PFSK-1 (cell line): ENCODE results near the gene ADAMTS4.

ENCODE experiments used
- FOXP2 ChIP-seq: optimal IDR thresholded peaks from 2 replicates; pipeline ENCODE3; 2011; ENCODE audit warnings: borderline replicate concordance, control low read depth, inconsistent platforms; ENCODE audit not compliant: insufficient read depth; ENCODE audit errors: extremely low read length, extremely low read depth
- POLR2AphosphoS5 ChIP-seq: IDR thresholded peaks from 2 replicates; pipeline ENCODE4 v1.6.1; 2012; ENCODE audit warnings: low read depth, mild to moderate bottlenecking, control low read depth, low read length, moderate library complexity
- SIN3A ChIP-seq: IDR thresholded peaks from 2 replicates; pipeline ENCODE4 v1.6.1; 2012; ENCODE audit warnings: mild to moderate bottlenecking, low read length, moderate library complexity, borderline replicate concordance; ENCODE audit not compliant: insufficient read depth
- TAF1 ChIP-seq: IDR thresholded peaks from 2 replicates; pipeline ENCODE4 v1.6.1; 2012; ENCODE audit warnings: low read length, control low read depth, borderline replicate concordance; ENCODE audit not compliant: insufficient read depth
- TF ChIP-seq, protein P1 (sequence below), 2 experiments: IDR thresholded peaks; 2 replicates each; pipeline versions ENCODE4 v1.6.1 to v1.8.0; 2011 to 2012; ENCODE audit warnings: low read depth in 2 of 2, low read length in 2 of 2, control low read depth in 1 of 2, inconsistent platforms in 1 of 2, mild to moderate bottlenecking in 1 of 2, moderate library complexity in 1 of 2; ENCODE audit not compliant: insufficient read depth in 1 of 2

Gene ADAMTS4

DNA sequence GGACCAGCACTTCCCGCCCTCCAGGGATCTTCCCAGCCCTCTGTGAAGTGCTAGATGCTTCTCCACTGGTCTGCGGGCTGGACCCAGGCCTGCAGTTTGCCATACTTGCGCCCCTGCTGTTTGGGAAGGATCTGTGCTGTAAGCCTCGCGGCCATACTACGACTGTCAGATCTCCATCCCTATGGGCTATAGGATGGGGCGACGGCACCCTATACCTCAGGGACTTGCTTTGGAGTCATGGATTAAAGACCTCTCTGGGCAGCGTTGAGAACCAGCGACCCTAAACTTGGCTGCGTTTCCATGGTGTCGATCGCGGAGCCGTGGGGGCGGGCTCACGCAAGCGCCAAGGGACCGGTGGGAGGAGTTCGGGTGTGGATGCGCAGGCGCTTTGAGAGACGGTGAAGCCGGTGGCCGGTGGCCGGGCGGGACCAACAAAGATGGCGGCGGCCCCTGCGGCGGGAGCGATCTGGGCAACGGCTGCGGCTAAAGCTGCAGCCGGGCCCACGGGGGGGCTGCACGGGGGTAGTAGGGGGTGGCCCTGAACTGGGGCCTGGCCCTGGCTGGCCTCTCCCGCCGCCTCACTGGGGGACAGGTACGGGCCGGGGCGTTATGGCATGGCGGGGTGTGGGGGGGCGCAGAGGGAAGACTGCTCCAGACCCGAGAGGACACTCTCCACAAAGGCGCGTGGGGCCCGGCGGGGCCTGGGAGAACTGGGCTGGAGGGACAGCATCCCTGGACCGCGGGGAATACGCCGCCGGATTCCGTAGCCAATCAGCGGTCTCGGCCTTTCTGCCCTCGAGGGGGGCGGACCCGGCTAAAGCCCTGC lies 39.6 kb downstream of the ADAMTS4 start, which contains the start of gene USP21:
Gene USP21 (plus strand): TSS at position 414 of the 826 bp plus-strand sequence. CDS start 1,141 bp downstream, outside the sequence.
- TF ChIP-seq FOXP2: no peak
- TF ChIP-seq, protein P1, sequence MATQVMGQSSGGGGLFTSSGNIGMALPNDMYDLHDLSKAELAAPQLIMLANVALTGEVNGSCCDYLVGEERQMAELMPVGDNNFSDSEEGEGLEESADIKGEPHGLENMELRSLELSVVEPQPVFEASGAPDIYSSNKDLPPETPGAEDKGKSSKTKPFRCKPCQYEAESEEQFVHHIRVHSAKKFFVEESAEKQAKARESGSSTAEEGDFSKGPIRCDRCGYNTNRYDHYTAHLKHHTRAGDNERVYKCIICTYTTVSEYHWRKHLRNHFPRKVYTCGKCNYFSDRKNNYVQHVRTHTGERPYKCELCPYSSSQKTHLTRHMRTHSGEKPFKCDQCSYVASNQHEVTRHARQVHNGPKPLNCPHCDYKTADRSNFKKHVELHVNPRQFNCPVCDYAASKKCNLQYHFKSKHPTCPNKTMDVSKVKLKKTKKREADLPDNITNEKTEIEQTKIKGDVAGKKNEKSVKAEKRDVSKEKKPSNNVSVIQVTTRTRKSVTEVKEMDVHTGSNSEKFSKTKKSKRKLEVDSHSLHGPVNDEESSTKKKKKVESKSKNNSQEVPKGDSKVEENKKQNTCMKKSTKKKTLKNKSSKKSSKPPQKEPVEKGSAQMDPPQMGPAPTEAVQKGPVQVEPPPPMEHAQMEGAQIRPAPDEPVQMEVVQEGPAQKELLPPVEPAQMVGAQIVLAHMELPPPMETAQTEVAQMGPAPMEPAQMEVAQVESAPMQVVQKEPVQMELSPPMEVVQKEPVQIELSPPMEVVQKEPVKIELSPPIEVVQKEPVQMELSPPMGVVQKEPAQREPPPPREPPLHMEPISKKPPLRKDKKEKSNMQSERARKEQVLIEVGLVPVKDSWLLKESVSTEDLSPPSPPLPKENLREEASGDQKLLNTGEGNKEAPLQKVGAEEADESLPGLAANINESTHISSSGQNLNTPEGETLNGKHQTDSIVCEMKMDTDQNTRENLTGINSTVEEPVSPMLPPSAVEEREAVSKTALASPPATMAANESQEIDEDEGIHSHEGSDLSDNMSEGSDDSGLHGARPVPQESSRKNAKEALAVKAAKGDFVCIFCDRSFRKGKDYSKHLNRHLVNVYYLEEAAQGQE (IDR thresholded peaks at IDR 0.05; ENCODE audit: insufficient read depth in 1 of 2, low read depth in 2 of 2, low read length in 2 of 2): peak in 1 of 2 experiments; percentile 70; a peak in 1 of 4 replicates
- TF ChIP-seq TAF1: peak; percentile 99
- TF ChIP-seq POLR2AphosphoS5: peak; percentile 74; the same call in 1 of the 2 replicates
- TF ChIP-seq SIN3A: no peak

- TF ChIP-seq SIN3A (no peak), FOXP2 (no peak), TAF1 (no peak)
- TF ChIP-seq, protein P1 (IDR thresholded peaks at IDR 0.05; ENCODE audit: insufficient read depth in 1 of 2, low read depth in 2 of 2, low read length in 2 of 2): no peak
Observed at GRCh38 chr1:161158316-161159010, 40.4 kb downstream of the ADAMTS4 start.

DNA sequence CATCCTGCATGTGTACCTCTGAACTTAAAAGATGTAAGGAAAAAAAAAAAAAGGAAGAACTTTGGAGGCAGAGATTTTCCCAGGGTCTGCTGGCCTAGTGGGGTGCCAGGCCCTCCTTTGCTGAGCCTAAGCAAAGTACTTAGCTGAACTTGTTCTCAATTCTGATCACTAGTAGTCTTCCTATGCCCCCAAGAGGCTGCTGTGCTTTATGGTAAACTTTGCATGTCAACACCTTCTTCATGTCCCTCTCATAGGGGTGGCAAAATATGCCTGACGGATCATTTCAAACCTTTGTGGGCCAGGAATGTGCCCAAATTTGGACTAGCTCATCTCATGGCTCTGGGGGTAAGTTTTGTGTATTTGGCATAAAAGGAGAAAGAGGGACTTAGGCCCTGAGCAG lies 41.0 kb downstream of the ADAMTS4 start:
- TF ChIP-seq TAF1 (no peak), POLR2AphosphoS5 (no peak), FOXP2 (no peak), SIN3A (no peak)
- TF ChIP-seq, protein P1 (IDR thresholded peaks at IDR 0.05; ENCODE audit: insufficient read depth in 1 of 2, low read depth in 2 of 2, low read length in 2 of 2): no peak

GRCh38 chr1:161153682-161154337 lies 45.0 kb downstream of the ADAMTS4 start, which contains the start of gene UFC1:
UFC1 (plus strand) TSS chr1:161153978; CDS start chr1:161153998, 20 bp downstream.
- TF ChIP-seq, protein P1 (IDR thresholded peaks at IDR 0.05; ENCODE audit: insufficient read depth in 1 of 2, low read depth in 2 of 2, low read length in 2 of 2): peak in 1 of 2 experiments; percentile 68; a peak in 1 of 4 replicates
- TF ChIP-seq POLR2AphosphoS5: peak; percentile 88
- TF ChIP-seq SIN3A: peak; percentile 87; the same call in 1 of the 2 replicates
- no peak for TF ChIP-seq FOXP2
- TF ChIP-seq TAF1: peak; percentile 98
